Astrocyte (in vitro differentiated cells and primary cell): ENCODE data around the gene UBN2. TPM values are rescaled to one million over a fixed set of nuclear protein-coding genes. Genes with fewer than 3 reads are reported as not detected.
A peak's percentile ranks its signal among the peaks of the same experiment; 100 is the strongest.

Experiments
- DNase-seq: peaks from one replicate; pipeline ENCODE4 v3.0.0-alpha.2; 2010; ENCODE audit warnings: low read depth
- FAIRE-seq: peaks from 2 replicates; lab custom pipeline; 2011; peaks lifted over from hg19 to GRCh38; lab: Jason Lieb, UNC
- H2AFZ ChIP-seq: 2 replicates; pipeline ENCODE4 v1.6.0; 2012; ENCODE audit warnings: low read depth, low read length, inconsistent platforms
- H3K27ac ChIP-seq: 2 replicates; pipeline ENCODE4 v1.5.1; 2011; ENCODE audit warnings: low read depth, low read length, inconsistent platforms
- H3K27me3 ChIP-seq: 2 replicates; pipeline ENCODE4 v1.6.0; 2011; ENCODE audit warnings: low read length, inconsistent platforms; ENCODE audit not compliant: insufficient read depth
- H3K36me3 ChIP-seq: 2 replicates; pipeline ENCODE4 v1.5.1; 2011; ENCODE audit warnings: low read length, inconsistent platforms; ENCODE audit not compliant: insufficient read depth
- H3K4me1 ChIP-seq: 2 replicates; pipeline ENCODE4 v1.5.1; 2011; ENCODE audit warnings: low read length, inconsistent platforms; ENCODE audit not compliant: insufficient read depth
- H3K4me2 ChIP-seq: 2 replicates; pipeline ENCODE4 v1.6.0; 2012; ENCODE audit warnings: low read length, inconsistent platforms
- H3K4me3 ChIP-seq: 2 replicates; pipeline ENCODE4 v1.5.1; 2011; ENCODE audit warnings: low read depth, mild to moderate bottlenecking, low read length, inconsistent platforms; ENCODE audit not compliant: insufficient read depth
- H3K79me2 ChIP-seq: 2 replicates; pipeline ENCODE4 v1.6.0; 2012; ENCODE audit warnings: mild to moderate bottlenecking, low read length, inconsistent platforms; ENCODE audit not compliant: insufficient read depth
- H3K9ac ChIP-seq: 2 replicates; pipeline ENCODE4 v1.6.0; 2012; ENCODE audit warnings: mild to moderate bottlenecking, low read length, inconsistent platforms
- H3K9me3 ChIP-seq: 2 replicates; pipeline ENCODE4 v1.5.1; 2012; ENCODE audit warnings: low read depth, mild to moderate bottlenecking, low read length, inconsistent platforms; ENCODE audit not compliant: insufficient read depth
- H4K20me1 ChIP-seq: 2 replicates; pipeline ENCODE4 v1.6.0; 2012; ENCODE audit warnings: low read length, inconsistent platforms; ENCODE audit not compliant: insufficient read depth
- H3K27ac Mint-ChIP-seq: one replicate; pipeline ENCODE4 v1.8.0; 2021; ENCODE audit warnings: mild to moderate bottlenecking, mixed read lengths; ENCODE audit not compliant: unreplicated experiment
- H3K27me3 Mint-ChIP-seq: one replicate; pipeline ENCODE4 v1.8.0; 2021; ENCODE audit warnings: low read depth, mixed read lengths; ENCODE audit not compliant: unreplicated experiment
- H3K36me3 Mint-ChIP-seq: one replicate; pipeline ENCODE4 v1.8.0; 2021; ENCODE audit warnings: low read depth, mixed read lengths; ENCODE audit not compliant: unreplicated experiment
- H3K4me1 Mint-ChIP-seq: one replicate; pipeline ENCODE4 v1.8.0; 2021; ENCODE audit warnings: low read depth, mixed read lengths; ENCODE audit not compliant: unreplicated experiment
- H3K4me3 Mint-ChIP-seq: one replicate; pipeline ENCODE4 v1.8.0; 2021; ENCODE audit warnings: mild to moderate bottlenecking, moderate library complexity, mixed read lengths; ENCODE audit not compliant: unreplicated experiment
- H3K9me3 Mint-ChIP-seq: one replicate; pipeline ENCODE4 v1.8.0; 2021; ENCODE audit warnings: mild to moderate bottlenecking, mixed read lengths; ENCODE audit not compliant: unreplicated experiment
- CTCF ChIP-seq: IDR thresholded peaks from 2 replicates; pipeline ENCODE4 v1.5.1; 2011; ENCODE audit warnings: low read depth, mild to moderate bottlenecking, inconsistent platforms, low read length, moderate library complexity; ENCODE audit not compliant: insufficient read depth
- EZH2 ChIP-seq: IDR thresholded peaks from 2 replicates; pipeline ENCODE4 v1.6.1; 2012; ENCODE audit warnings: mild to moderate bottlenecking, low read length, inconsistent platforms; ENCODE audit not compliant: insufficient read depth
- total RNA-seq: library from RNA; stranded (reverse); gene quantifications from 2 replicates; pipeline ENCODE4 v1.2.1, GENCODE V29; 2021

Gene UBN2
- total RNA-seq, 1 donor from 2014 or later: 16.5 TPM

GRCh38 chr7:139246494-139246893, 15.5 kb downstream of the UBN2 start:
- TF ChIP-seq EZH2 (no peak), CTCF (no peak)
- Histone ChIP-seq H3K27ac (no peak overlapping the region), H4K20me1 (peaks cover 11% of the 10 kb centered on the region), H3K4me3 (no peak overlapping the region), H3K4me1 (peaks cover 5% of the 10 kb centered on the region), H3K79me2 (no peaks in the 10 kb centered on the region), H2AFZ (no peak overlapping the region), H3K4me2 (no peak overlapping the region), H3K27me3 (no peaks in the 10 kb centered on the region), H3K36me3 (peaks cover 3% of the 10 kb centered on the region), H3K9me3 (no peaks in the 10 kb centered on the region), H3K9ac (no peak overlapping the region)
- no peaks in the 10 kb centered on the region for H3K9me3 Mint-ChIP-seq
- peaks cover 12% of the 10 kb centered on the region for H3K36me3 Mint-ChIP-seq
- H3K27me3 Mint-ChIP-seq: no peaks in the 10 kb centered on the region
- H3K27ac Mint-ChIP-seq: peak overlapping the region; percentile 16
- no peak for FAIRE-seq
- H3K4me1 Mint-ChIP-seq: peaks cover 10% of the 10 kb centered on the region
- DNase-seq: no peak
- no peak overlapping the region for H3K4me3 Mint-ChIP-seq

- peaks cover 12% of the 10 kb centered on the region for H3K36me3 Mint-ChIP-seq
- no peaks in the 10 kb centered on the region for H3K9me3 ChIP-seq
- H3K27ac Mint-ChIP-seq: peak overlapping the region; percentile 16
Observed at GRCh38 chr7:139246905-139247304, 15.9 kb downstream of the UBN2 start.

More at GRCh38 chr7:139246905-139247304, 15.9 kb downstream of the UBN2 start:
- H3K9ac ChIP-seq: no peak overlapping the region
- peaks cover 10% of the 10 kb centered on the region for H3K4me1 Mint-ChIP-seq
- peaks cover 3% of the 10 kb centered on the region for H3K36me3 ChIP-seq
- H3K27me3 ChIP-seq: no peaks in the 10 kb centered on the region
- no peak overlapping the region for H3K4me2 ChIP-seq
- FAIRE-seq (no peak), DNase-seq (peak; percentile 47)
- H3K9me3 Mint-ChIP-seq: no peaks in the 10 kb centered on the region
- no peak for TF ChIP-seq EZH2
- no peak for TF ChIP-seq CTCF
- peaks cover 5% of the 10 kb centered on the region for H3K4me1 ChIP-seq
- no peaks in the 10 kb centered on the region for H3K79me2 ChIP-seq
- no peak overlapping the region for H2AFZ ChIP-seq
- H4K20me1 ChIP-seq: peaks cover 14% of the 10 kb centered on the region
- H3K27ac ChIP-seq: no peak overlapping the region
- H3K4me3 Mint-ChIP-seq: no peak overlapping the region
- no peak overlapping the region for H3K4me3 ChIP-seq
- no peaks in the 10 kb centered on the region for H3K27me3 Mint-ChIP-seq
